SK-N-SH treated with all-trans-retinoic acid at 6 μM for 48 hours (cell line): ENCODE results near the gene XPO1.

ENCODE experiments used
- ATAC-seq: fragments of 200-7000 bp; cut with Tn5 transposase; 3 replicates; pipeline ENCODE4 v1.9.1; 2020; ENCODE audit warnings: mild to moderate bottlenecking, moderate library complexity
- ARNTL ChIP-seq: fragments of 450-650 bp; formaldehyde crosslinking; IDR thresholded peaks from 2 replicates; pipeline ENCODE4 v1.5.0; 2020; ENCODE audit warnings: low read depth, mild to moderate bottlenecking, moderate library complexity, borderline replicate concordance
- CSDC2 ChIP-seq: fragments of 250-450 bp; sonication (Bioruptor Pico); IDR thresholded peaks from 2 replicates; pipeline ENCODE4 v1.5.0; 2020; ENCODE audit warnings: mild to moderate bottlenecking, moderate library complexity
- ESRRG ChIP-seq: fragments of 250-450 bp; sonication (Bioruptor Pico); IDR thresholded peaks from 2 replicates; pipeline ENCODE4 v1.6.1; 2021; ENCODE audit warnings: mild to moderate bottlenecking
- GLIS3 ChIP-seq: fragments of 250-450 bp; sonication (Bioruptor Pico); IDR thresholded peaks from 2 replicates; pipeline ENCODE4 v1.5.0; 2020; ENCODE audit warnings: mild to moderate bottlenecking, moderate library complexity
- ISL1 ChIP-seq: fragments of 250-450 bp; sonication (Bioruptor Pico); IDR thresholded peaks from 2 replicates; pipeline ENCODE4 v2.1.2; 2022; ENCODE audit warnings: mild to moderate bottlenecking, moderate library complexity
- OSR1 ChIP-seq: fragments of 250-450 bp; sonication (Bioruptor Pico); IDR thresholded peaks from 2 replicates; pipeline ENCODE4 v1.8.0; 2022; ENCODE audit warnings: moderate library complexity, mild to moderate bottlenecking, inconsistent platforms
- PPARA ChIP-seq: fragments of 250-450 bp; sonication (Bioruptor Pico); IDR thresholded peaks from 2 replicates; pipeline ENCODE4 v1.5.0; 2020; ENCODE audit warnings: mild to moderate bottlenecking, borderline replicate concordance
- RARB ChIP-seq: fragments of 250-450 bp; sonication (Bioruptor Pico); IDR thresholded peaks from 2 replicates; pipeline ENCODE4 v1.8.0; 2021; ENCODE audit warnings: mild to moderate bottlenecking, moderate library complexity
- SNAI2 ChIP-seq: fragments of 250-450 bp; sonication (Bioruptor Pico); IDR thresholded peaks from 2 replicates; pipeline ENCODE4 v1.5.0; 2020; ENCODE audit warnings: mild to moderate bottlenecking, moderate library complexity
- TCF4 ChIP-seq: fragments of 250-450 bp; sonication (Bioruptor Pico); IDR thresholded peaks from 2 replicates; pipeline ENCODE4 v1.8.0; 2021; ENCODE audit warnings: mild to moderate bottlenecking, moderate library complexity, borderline replicate concordance
- TOX ChIP-seq: fragments of 250-450 bp; sonication (Bioruptor Pico); IDR thresholded peaks from 2 replicates; pipeline ENCODE4 v1.8.0; 2021; ENCODE audit warnings: mild to moderate bottlenecking, moderate library complexity, borderline replicate concordance
- ZC3H10 ChIP-seq: fragments of 250-450 bp; sonication (Bioruptor Pico); IDR thresholded peaks from 2 replicates; pipeline ENCODE4 v1.5.1; 2021; ENCODE audit warnings: mild to moderate bottlenecking, moderate library complexity
- ZFP30 ChIP-seq: fragments of 450-650 bp; formaldehyde crosslinking; IDR thresholded peaks from 2 replicates; pipeline ENCODE4 v1.5.0; 2022; ENCODE audit warnings: mild to moderate bottlenecking, moderate library complexity
- ZNF565 ChIP-seq: fragments of 450-650 bp; formaldehyde crosslinking; conservative IDR thresholded peaks from 2 replicates; pipeline ENCODE4 v1.5.0; 2020; ENCODE audit warnings: low read depth, mild to moderate bottlenecking, moderate library complexity
- ZNF70 ChIP-seq: fragments of 450-650 bp; formaldehyde crosslinking; IDR thresholded peaks from 2 replicates; pipeline ENCODE4 v1.5.0; 2020; ENCODE audit warnings: mild to moderate bottlenecking, moderate library complexity
- ZNF8 ChIP-seq: fragments of 450-650 bp; formaldehyde crosslinking; IDR thresholded peaks from 2 replicates; pipeline ENCODE4 v1.5.0; 2020; ENCODE audit warnings: mild to moderate bottlenecking, moderate library complexity
- TF ChIP-seq, protein P1 (sequence below): fragments of 250-450 bp; sonication (Bioruptor Pico); IDR thresholded peaks from 2 replicates; pipeline ENCODE4 v1.5.1; 2021; ENCODE audit warnings: mild to moderate bottlenecking, moderate library complexity
- TF ChIP-seq, protein P2 (sequence below): fragments of 250-450 bp; sonication (Bioruptor Pico); IDR thresholded peaks from 2 replicates; pipeline ENCODE4 v1.5.0; 2020; ENCODE audit warnings: mild to moderate bottlenecking, moderate library complexity
- TF ChIP-seq, protein P3 (sequence below): fragments of 250-450 bp; sonication (Bioruptor Pico); IDR thresholded peaks from 2 replicates; pipeline ENCODE4 v1.8.0; 2020; ENCODE audit warnings: mild to moderate bottlenecking, moderate library complexity, borderline replicate concordance
- TF ChIP-seq, protein P4 (sequence below): fragments of 250-450 bp; sonication (Bioruptor Pico); IDR thresholded peaks from 2 replicates; pipeline ENCODE4 v1.8.0; 2021; ENCODE audit warnings: low read depth, mild to moderate bottlenecking, moderate library complexity, borderline replicate concordance
- TF ChIP-seq, protein P5 (sequence below): fragments of 250-450 bp; sonication (Bioruptor Pico); IDR thresholded peaks from 2 replicates; pipeline ENCODE4 v1.5.1; 2020; ENCODE audit warnings: low read depth, mild to moderate bottlenecking, moderate library complexity

XPO1 gene

DNA sequence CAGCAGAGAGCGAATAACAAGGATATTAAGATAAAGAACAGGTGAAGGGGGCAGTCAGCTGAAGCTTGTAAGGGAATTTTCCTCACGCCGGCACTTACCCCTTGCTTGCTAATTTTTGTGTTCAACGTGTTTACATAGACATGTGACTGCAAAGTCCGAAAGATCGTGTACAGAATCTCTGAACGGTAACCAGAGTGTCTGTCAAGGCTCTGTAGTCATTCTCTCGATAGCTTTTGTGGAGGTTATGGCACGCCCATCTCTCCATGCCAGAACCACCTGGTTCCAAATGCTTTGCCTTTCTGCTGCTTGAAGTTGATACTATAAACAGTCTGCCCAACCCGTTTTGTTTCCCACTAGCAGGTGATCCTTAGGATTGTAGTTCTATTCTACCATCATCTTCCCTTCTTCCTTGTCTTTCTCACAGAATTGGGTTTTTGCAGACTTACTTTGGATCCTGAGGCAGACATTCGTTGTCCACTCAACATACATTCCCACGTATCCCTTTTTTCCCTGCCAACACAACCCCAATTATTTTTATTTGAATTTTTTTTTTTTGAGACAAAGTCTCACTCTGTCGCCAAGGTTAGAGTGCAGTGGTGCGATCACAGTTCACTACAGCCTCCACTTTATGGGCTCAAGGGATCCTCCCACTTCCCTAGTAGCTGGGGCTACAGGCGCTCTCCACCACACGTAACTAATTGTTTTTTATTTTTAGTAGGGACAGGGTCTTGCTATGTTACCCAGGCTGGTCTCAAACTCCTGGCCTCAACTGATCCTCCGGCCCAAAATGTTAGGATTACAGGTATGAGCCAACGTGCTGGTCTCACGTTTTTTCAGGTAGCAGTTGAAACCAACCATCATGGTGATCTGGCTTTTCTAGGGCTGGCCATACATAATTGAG, 66.0 kb downstream of the XPO1 start:
- ATAC-seq, result peak; percentile 11
- TF ChIP-seq ARNTL (CRISPR knock-in tag) (no peak), ZNF8 (no peak), ESRRG (CRISPR knock-in tag) (no peak), SNAI2 (CRISPR knock-in tag) (no peak), CSDC2 (no peak), ISL1 (CRISPR knock-in tag) (no peak), RARB (CRISPR knock-in tag) (no peak), TCF4 (CRISPR knock-in tag) (no peak), OSR1 (CRISPR knock-in tag) (no peak)
- TF ChIP-seq, protein P1, sequence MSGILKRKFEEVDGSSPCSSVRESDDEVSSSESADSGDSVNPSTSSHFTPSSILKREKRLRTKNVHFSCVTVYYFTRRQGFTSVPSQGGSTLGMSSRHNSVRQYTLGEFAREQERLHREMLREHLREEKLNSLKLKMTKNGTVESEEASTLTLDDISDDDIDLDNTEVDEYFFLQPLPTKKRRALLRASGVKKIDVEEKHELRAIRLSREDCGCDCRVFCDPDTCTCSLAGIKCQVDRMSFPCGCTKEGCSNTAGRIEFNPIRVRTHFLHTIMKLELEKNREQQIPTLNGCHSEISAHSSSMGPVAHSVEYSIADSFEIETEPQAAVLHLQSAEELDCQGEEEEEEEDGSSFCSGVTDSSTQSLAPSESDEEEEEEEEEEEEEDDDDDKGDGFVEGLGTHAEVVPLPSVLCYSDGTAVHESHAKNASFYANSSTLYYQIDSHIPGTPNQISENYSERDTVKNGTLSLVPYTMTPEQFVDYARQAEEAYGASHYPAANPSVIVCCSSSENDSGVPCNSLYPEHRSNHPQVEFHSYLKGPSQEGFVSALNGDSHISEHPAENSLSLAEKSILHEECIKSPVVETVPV (CRISPR knock-in tag), result no peak
- TF ChIP-seq, protein P2, sequence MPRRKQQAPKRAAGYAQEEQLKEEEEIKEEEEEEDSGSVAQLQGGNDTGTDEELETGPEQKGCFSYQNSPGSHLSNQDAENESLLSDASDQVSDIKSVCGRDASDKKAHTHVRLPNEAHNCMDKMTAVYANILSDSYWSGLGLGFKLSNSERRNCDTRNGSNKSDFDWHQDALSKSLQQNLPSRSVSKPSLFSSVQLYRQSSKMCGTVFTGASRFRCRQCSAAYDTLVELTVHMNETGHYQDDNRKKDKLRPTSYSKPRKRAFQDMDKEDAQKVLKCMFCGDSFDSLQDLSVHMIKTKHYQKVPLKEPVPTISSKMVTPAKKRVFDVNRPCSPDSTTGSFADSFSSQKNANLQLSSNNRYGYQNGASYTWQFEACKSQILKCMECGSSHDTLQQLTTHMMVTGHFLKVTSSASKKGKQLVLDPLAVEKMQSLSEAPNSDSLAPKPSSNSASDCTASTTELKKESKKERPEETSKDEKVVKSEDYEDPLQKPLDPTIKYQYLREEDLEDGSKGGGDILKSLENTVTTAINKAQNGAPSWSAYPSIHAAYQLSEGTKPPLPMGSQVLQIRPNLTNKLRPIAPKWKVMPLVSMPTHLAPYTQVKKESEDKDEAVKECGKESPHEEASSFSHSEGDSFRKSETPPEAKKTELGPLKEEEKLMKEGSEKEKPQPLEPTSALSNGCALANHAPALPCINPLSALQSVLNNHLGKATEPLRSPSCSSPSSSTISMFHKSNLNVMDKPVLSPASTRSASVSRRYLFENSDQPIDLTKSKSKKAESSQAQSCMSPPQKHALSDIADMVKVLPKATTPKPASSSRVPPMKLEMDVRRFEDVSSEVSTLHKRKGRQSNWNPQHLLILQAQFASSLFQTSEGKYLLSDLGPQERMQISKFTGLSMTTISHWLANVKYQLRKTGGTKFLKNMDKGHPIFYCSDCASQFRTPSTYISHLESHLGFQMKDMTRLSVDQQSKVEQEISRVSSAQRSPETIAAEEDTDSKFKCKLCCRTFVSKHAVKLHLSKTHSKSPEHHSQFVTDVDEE (CRISPR knock-in tag), result no peak
- TF ChIP-seq, protein P3, sequence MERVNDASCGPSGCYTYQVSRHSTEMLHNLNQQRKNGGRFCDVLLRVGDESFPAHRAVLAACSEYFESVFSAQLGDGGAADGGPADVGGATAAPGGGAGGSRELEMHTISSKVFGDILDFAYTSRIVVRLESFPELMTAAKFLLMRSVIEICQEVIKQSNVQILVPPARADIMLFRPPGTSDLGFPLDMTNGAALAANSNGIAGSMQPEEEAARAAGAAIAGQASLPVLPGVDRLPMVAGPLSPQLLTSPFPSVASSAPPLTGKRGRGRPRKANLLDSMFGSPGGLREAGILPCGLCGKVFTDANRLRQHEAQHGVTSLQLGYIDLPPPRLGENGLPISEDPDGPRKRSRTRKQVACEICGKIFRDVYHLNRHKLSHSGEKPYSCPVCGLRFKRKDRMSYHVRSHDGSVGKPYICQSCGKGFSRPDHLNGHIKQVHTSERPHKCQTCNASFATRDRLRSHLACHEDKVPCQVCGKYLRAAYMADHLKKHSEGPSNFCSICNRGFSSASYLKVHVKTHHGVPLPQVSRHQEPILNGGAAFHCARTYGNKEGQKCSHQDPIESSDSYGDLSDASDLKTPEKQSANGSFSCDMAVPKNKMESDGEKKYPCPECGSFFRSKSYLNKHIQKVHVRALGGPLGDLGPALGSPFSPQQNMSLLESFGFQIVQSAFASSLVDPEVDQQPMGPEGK (CRISPR knock-in tag), result no peak

DNA sequence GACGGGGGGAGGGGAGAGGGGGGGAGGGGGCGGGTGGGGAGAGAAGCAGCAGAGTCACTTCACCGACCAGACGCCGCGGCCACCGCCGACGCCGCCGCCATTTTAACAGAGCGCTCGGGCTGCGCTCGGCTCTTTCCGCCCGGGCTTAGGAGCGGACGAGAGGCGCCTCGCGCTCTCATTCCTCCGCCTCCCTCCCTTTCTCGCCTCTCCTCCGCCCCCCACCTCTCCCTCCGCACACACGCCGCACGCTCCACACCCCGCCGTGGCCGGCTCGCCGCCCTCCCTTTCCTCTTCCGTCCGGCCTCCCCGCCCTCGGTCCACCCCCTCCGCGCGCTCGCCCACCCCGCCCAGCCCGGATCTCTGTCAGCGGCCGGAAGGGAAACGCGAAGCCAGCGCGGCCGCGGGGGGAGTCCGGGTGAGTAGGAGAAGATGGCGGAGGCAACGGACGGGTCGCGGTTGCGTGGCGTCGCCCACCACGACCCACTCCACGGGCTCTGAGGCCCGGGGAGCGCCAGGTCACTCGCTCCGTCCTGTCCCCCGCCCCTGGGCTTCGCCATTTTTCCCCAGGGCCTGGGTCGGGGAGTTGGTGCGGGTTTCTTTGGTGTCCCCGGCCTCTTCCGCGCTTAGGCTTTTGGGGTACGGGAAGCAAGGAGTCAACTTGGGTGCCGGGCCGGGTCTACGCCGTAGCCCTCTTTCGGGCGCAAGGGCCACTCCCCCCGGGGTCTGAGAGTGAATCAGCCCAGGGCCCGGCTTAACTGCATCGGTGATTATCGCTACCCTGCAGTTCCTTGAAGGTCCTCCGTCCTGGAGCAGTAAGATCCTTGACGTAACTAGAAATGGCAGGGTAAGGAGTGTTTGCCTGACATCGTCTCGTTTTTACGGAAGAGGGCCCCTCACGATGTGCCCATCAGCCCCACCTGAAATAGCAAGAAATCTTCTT, 66.9 kb downstream of the XPO1 start, which contains the start of gene USP34:
TSS of gene USP34 (minus strand) at position 123 of the 940 bp plus-strand sequence. CDS start 395 bp downstream, outside the sequence.
- TF ChIP-seq CSDC2 (0 out of 2 replicates have a peak, but pooled peaks have one; percentile 42), ZNF565 (CRISPR knock-in tag) (no peak), ZNF70 (no peak), TCF4 (CRISPR knock-in tag) (no peak), ZC3H10 (no peak), ARNTL (CRISPR knock-in tag) (no peak)
- TF ChIP-seq, protein P3 (CRISPR knock-in tag), result no peak
- ATAC-seq, result peak; percentile 89

DNA sequence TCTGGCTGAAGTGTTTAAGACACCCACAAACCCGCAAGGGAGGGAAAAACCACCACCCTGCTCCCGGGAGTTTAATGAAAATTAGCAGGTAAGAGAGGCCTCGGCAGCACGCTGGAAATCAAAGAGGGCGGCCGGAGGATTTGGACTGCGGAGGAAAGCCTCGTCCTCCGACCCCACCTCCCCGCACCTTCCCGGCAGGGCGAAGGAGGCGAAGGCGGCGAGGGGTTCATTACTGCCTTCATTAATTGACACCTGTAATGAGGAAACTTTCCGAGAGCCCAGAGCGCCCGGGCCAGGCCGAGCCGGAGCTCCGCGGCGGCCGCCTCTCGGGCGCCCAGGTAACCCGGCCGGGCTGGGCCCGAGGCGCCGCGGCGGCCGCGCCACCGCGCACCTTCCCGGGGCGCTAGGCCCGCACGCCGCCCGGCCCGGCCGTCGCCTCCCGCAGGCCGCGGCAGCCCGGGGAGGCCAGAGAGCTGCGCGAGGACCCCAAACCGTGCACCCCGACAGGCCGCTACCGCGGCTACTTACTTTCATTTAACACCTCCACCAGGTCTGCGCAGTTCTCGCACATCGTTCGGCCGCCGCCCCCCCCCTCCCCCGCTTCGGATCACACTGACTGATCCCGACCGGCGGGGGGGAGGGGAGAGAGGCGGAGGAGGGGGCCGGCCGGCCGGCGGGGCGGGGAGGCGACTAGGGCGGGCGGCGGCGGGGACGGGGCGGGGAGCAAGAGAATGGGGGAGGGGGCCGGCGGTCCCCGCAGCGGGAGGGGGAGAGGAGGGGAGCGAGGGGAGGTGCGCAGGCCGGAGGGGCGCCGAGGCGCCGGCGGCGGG, 67.8 kb downstream of the XPO1 start:
- no peak for TF ChIP-seq TCF4 (CRISPR knock-in tag)
- no peak for TF ChIP-seq PPARA (CRISPR knock-in tag)
- TF ChIP-seq, protein P4, sequence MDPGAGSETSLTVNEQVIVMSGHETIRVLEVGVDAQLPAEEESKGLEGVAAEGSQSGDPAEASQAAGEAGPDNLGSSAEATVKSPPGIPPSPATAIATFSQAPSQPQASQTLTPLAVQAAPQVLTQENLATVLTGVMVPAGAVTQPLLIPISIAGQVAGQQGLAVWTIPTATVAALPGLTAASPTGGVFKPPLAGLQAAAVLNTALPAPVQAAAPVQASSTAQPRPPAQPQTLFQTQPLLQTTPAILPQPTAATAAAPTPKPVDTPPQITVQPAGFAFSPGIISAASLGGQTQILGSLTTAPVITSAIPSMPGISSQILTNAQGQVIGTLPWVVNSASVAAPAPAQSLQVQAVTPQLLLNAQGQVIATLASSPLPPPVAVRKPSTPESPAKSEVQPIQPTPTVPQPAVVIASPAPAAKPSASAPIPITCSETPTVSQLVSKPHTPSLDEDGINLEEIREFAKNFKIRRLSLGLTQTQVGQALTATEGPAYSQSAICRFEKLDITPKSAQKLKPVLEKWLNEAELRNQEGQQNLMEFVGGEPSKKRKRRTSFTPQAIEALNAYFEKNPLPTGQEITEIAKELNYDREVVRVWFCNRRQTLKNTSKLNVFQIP, result no peak
- TF ChIP-seq ZFP30, result no peak
- no peak for TF ChIP-seq ZNF565 (CRISPR knock-in tag)
- TF ChIP-seq, protein P5, sequence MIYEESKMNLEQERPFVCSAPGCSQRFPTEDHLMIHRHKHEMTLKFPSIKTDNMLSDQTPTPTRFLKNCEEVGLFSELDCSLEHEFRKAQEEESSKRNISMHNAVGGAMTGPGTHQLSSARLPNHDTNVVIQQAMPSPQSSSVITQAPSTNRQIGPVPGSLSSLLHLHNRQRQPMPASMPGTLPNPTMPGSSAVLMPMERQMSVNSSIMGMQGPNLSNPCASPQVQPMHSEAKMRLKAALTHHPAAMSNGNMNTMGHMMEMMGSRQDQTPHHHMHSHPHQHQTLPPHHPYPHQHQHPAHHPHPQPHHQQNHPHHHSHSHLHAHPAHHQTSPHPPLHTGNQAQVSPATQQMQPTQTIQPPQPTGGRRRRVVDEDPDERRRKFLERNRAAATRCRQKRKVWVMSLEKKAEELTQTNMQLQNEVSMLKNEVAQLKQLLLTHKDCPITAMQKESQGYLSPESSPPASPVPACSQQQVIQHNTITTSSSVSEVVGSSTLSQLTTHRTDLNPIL (CRISPR knock-in tag), result no peak
- TF ChIP-seq CSDC2, result no peak
- TF ChIP-seq ISL1 (CRISPR knock-in tag), result no peak
- no peak for TF ChIP-seq ZNF8
- TF ChIP-seq TOX (CRISPR knock-in tag), result no peak
- no peak for TF ChIP-seq GLIS3 (CRISPR knock-in tag)
- TF ChIP-seq ZC3H10, result no peak
- TF ChIP-seq ZNF70, result no peak
- peak; percentile 44 for ATAC-seq
